Prostate gland (tissue), 2 donors: ENCODE data around the gene BTBD9.

Source experiments
- POLR2A ChIP-seq: fragments of 450-650 bp; IDR thresholded peaks from one replicate; pipeline ENCODE4 v1.6.1; 2016; ENCODE audit warnings: antibody characterized with exemption, mild to moderate bottlenecking
- POLR2AphosphoS5 ChIP-seq: sonication (generic); formaldehyde crosslinking; IDR thresholded peaks from one replicate; pipeline ENCODE4 v1.6.1; 2017; ENCODE audit warnings: antibody characterized with exemption
- TF ChIP-seq, protein P1 (sequence below), 4 experiments: fragments of 200-600 bp in 2 of 4; fragments of 450-650 bp in 2 of 4; sonication (generic) in 2 of 4; IDR thresholded peaks; 1 replicate in 3 of 4; 2 replicates in 1 of 4; pipeline ENCODE4 v1.5.1; 2016 to 2019; ENCODE audit warnings: antibody characterized with exemption in 4 of 4, mild to moderate bottlenecking in 2 of 4, moderate library complexity in 2 of 4

DNA sequence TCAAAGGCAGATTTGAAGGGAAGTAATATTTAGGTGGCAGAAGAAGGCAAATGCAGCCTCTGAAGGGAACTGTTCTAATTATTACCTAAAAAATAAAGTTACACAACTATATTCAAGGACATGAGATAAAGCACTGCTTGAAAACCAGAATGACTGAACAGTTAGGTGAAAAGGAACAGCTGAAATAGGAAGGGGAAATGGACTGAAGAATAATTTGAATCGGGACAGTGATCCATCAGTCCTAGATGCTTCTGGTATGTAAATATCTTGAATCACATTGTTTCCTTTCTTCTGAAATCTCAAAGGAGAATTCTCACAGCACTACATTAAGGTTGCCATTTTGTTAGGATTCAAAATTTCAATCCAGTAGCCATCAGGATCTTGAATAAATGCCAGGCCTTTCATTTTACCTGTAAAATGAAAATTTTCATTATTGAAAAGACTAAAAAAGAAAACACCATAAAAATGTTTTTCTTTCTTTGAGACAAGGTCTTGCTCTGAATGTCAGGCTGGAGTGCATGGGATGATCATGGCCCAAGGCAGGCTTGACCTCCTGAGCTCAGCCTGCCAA, 37.3 kb upstream of the BTBD9 start:
- TF ChIP-seq, protein P1, sequence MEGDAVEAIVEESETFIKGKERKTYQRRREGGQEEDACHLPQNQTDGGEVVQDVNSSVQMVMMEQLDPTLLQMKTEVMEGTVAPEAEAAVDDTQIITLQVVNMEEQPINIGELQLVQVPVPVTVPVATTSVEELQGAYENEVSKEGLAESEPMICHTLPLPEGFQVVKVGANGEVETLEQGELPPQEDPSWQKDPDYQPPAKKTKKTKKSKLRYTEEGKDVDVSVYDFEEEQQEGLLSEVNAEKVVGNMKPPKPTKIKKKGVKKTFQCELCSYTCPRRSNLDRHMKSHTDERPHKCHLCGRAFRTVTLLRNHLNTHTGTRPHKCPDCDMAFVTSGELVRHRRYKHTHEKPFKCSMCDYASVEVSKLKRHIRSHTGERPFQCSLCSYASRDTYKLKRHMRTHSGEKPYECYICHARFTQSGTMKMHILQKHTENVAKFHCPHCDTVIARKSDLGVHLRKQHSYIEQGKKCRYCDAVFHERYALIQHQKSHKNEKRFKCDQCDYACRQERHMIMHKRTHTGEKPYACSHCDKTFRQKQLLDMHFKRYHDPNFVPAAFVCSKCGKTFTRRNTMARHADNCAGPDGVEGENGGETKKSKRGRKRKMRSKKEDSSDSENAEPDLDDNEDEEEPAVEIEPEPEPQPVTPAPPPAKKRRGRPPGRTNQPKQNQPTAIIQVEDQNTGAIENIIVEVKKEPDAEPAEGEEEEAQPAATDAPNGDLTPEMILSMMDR (IDR thresholded peaks at IDR 0.05) = no peak
- TF ChIP-seq POLR2AphosphoS5 (no peak), POLR2A (no peak)
